Thyroid gland (tissue), 4 donors: Measurements from ENCODE around the gene TAF4B.

Experiments used
- CTCF ChIP-seq, 6 experiments: fragments of 200-600 bp in 3 of 6; fragments of 450-650 bp in 3 of 6; sonication (generic) in 3 of 6; IDR thresholded peaks; one replicate each; pipeline ENCODE4 v1.5.1; 2016 to 2019; ENCODE audit warnings: antibody characterized with exemption in 6 of 6, mild to moderate bottlenecking in 2 of 6, inconsistent platforms in 1 of 6, moderate library complexity in 1 of 6
- POLR2A ChIP-seq, 2 donors: fragments of 450-650 bp; IDR thresholded peaks; one replicate each; pipeline ENCODE4 v1.6.1; 2017; ENCODE audit warnings: antibody characterized with exemption in 2 of 2, mild to moderate bottlenecking in 2 of 2, moderate library complexity in 1 of 2

GRCh38 chr18:26277374-26277773 lies 51.1 kb downstream of the TAF4B start:
- TF ChIP-seq CTCF (IDR thresholded peaks at IDR 0.05) (no peak), POLR2A (IDR thresholded peaks at IDR 0.05) (no peak)
